Lower lobe of right lung (tissue), 2 donors: ENCODE measurements around the gene GGTLC2. TPM values are rescaled to one million over a fixed set of nuclear protein-coding genes. Genes with fewer than 3 reads are reported as not detected.
A peak's percentile ranks its signal among the peaks of the same experiment; 100 is the strongest.
"Not testable (repeated sequence)": the region's sequence is repeated elsewhere in the genome, so short reads cannot be mapped to it uniquely, and the experiment has no call there.

Experiments used
- ATAC-seq, 2 donors: fragments of 200-7000 bp; cut with Tn5 transposase; one replicate each; pipeline ENCODE4 v1.9.1; 2020 to 2022; ENCODE audit warnings: mild to moderate bottlenecking in 2 of 2, moderate library complexity in 2 of 2
- DNase-seq: peaks from one replicate; pipeline ENCODE4 v3.0.0-alpha.2; 2020
- H3K27ac ChIP-seq: fragments of 200-600 bp; one replicate; pipeline ENCODE4 v1.8.0; 2022
- H3K27me3 ChIP-seq: fragments of 200-600 bp; one replicate; pipeline ENCODE4 v1.8.0; 2022; ENCODE audit warnings: low read depth
- H3K36me3 ChIP-seq: fragments of 200-600 bp; one replicate; pipeline ENCODE4 v1.8.0; 2022; ENCODE audit warnings: mild to moderate bottlenecking
- H3K4me1 ChIP-seq: fragments of 200-600 bp; one replicate; pipeline ENCODE4 v1.8.0; 2022
- H3K4me3 ChIP-seq: fragments of 200-600 bp; one replicate; pipeline ENCODE4 v1.8.0; 2022; ENCODE audit warnings: mild to moderate bottlenecking
- H3K9me3 ChIP-seq: fragments of 200-600 bp; one replicate; pipeline ENCODE4 v1.8.0; 2022
- intact Hi-C: fragments of 100-400 bp; cut with DNase I; formaldehyde crosslinking; loops from one replicate; pipeline ENCODE4 v1.11.0; 2022
- total RNA-seq: library from RNA; stranded (reverse); fragmentation: NEBNext Ultra II Directional; extraction: Animal tissue kit (Norgen Biotek cat#: 25700); gene quantifications from one replicate; pipeline ENCODE4 v1.2.1, GENCODE V29; 2021
- TF ChIP-seq, protein P1 (sequence below): fragments of 200-600 bp; IDR thresholded peaks from one replicate; pipeline ENCODE4 v1.8.0; 2022; ENCODE audit warnings: antibody characterized with exemption, mild to moderate bottlenecking
- donor health status: DM: no; HTN: yes; CAD: no; lungs with severe emphysema.

GGTLC2 gene
- total RNA-seq, 1 donor from 2014 or later, result 2.7 TPM

DNA sequence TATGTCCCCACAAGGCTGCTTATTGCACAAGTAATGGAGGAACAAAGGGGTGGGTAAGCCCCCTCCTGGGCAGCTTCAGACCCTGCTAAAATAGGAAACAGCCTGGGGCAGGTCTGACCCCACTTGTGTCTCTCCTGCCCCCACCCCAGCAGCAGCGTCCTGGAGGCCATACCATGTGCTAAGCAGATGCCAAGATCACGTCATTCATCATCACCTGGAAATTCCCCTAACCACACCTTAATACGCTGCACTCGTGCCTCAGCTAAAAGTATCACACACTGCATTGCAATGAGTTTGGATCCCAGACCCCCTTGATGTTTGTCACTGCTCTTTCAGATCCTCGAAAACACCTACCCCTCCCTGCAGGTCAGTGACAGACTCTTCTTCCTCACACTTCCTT is 27.8 kb upstream of the GGTLC2 start:
- Histone ChIP-seq H3K36me3 (no peaks in the 10 kb centered on the region), H3K4me1 (no peaks in the 10 kb centered on the region), H3K27me3 (peaks cover 4% of the 10 kb centered on the region), H3K27ac (no peak overlapping the region), H3K4me3 (no peak overlapping the region), H3K9me3 (no peaks in the 10 kb centered on the region)
- no peak for ATAC-seq
- intact Hi-C loops, result no loop called here
- TF ChIP-seq, protein P1, sequence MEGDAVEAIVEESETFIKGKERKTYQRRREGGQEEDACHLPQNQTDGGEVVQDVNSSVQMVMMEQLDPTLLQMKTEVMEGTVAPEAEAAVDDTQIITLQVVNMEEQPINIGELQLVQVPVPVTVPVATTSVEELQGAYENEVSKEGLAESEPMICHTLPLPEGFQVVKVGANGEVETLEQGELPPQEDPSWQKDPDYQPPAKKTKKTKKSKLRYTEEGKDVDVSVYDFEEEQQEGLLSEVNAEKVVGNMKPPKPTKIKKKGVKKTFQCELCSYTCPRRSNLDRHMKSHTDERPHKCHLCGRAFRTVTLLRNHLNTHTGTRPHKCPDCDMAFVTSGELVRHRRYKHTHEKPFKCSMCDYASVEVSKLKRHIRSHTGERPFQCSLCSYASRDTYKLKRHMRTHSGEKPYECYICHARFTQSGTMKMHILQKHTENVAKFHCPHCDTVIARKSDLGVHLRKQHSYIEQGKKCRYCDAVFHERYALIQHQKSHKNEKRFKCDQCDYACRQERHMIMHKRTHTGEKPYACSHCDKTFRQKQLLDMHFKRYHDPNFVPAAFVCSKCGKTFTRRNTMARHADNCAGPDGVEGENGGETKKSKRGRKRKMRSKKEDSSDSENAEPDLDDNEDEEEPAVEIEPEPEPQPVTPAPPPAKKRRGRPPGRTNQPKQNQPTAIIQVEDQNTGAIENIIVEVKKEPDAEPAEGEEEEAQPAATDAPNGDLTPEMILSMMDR, result no peak
- DNase-seq, result no peak

DNA sequence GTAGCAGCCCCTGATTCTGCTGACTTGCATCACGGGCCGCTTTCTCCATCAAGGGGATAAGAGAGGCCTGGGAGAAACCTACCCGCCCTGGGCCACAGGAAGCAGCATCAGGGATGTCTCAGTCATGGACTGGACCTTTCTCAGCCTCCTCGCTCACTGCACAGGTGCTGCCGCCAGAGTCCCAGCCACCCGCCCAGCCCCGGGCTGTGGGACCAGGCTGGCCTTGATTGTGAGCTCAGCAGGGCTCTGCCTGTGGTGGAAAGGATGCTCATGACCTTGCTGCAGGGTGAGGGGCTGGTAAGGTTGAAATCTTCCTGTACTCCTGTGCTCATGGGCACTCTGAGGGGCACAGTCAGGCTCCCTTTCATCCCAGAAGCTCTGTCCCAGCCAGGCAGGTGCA is 26.0 kb upstream of the GGTLC2 start:
- ATAC-seq, result no peak
- Histone ChIP-seq H3K27ac (no peak overlapping the region), H3K4me3 (no peak overlapping the region), H3K9me3 (no peaks in the 10 kb centered on the region), H3K36me3 (no peaks in the 10 kb centered on the region), H3K27me3 (peaks cover 4% of the 10 kb centered on the region), H3K4me1 (no peaks in the 10 kb centered on the region)
- DNase-seq, result no peak
- TF ChIP-seq, protein P1, result no peak
- intact Hi-C loops, result no loop called here

GRCh38 chr22:22618923-22619322 is 25.5 kb upstream of the GGTLC2 start:
- Histone ChIP-seq H3K36me3 (no peaks in the 10 kb centered on the region), H3K9me3 (no peaks in the 10 kb centered on the region), H3K27ac (no peak overlapping the region), H3K4me3 (no peak overlapping the region), H3K4me1 (no peaks in the 10 kb centered on the region), H3K27me3 (peaks cover 4% of the 10 kb centered on the region)
- ATAC-seq (no peak), DNase-seq (no peak)
- intact Hi-C loops, result no loop called here
- TF ChIP-seq, protein P1, result no peak

- DNase-seq (no peak), ATAC-seq (no peak)
- no peaks in the 10 kb centered on the region for H3K4me1 ChIP-seq
- peaks cover 4% of the 10 kb centered on the region for H3K27me3 ChIP-seq
- H3K27ac ChIP-seq, result no peak overlapping the region
- H3K36me3 ChIP-seq, result no peaks in the 10 kb centered on the region
- TF ChIP-seq, protein P1, result no peak
- intact Hi-C loops, result no loop called here
- H3K4me3 ChIP-seq, result no peak overlapping the region
- H3K9me3 ChIP-seq, result no peaks in the 10 kb centered on the region
These were observed 24.5 kb upstream of the GGTLC2 start for GRCh38 chr22:22619765-22620414.

DNA sequence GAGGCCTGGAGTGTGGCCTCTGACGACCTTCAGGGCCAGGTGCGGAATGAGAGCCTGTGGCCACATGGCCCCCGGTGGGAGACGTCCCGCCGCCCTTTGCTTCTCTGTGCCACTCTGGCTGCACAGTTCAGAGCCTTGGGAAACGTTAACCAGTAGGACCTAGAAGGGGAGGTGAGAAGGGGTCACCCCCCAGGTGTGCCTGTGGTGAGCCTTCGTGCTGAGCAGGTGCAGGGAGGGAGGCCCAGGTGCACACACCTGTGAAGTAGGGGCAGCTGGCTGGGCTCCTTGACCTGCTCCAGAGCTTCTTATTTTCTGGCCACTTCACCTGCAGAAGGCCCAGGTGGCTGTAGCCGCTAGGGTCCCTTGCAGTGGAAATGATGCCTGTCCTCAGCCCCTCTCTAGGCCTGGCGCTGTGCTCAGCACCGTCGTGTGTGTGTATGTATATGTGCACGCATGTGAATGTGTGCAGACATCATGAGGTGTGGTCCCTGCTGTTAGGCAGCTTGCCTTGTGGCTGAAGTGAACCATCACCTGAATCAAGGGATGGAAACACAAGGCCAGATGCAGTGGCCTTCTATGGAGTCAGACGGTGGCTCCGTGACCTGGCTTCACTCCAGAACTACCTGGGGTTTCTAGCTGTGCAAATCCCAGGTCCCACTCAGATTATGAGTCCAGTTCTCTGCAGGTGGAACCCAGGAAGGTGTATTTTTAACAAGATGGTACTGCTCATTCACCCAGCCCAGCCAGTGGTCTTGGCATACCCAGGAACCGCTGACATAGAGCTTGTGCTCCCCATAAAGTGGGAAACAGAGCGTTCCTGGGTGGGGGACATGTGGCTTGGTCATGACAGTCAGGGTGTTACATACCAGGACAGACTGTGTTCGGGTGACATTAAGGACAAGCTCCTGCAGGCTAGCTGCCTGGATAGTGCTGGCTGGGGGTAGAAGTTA is 15.6 kb upstream of the GGTLC2 start:
- peak in 1 of 2 donors; percentile 17 for ATAC-seq
- DNase-seq, intact Hi-C loops, H3K36me3 ChIP-seq, H3K27me3 ChIP-seq, H3K4me1 ChIP-seq, H3K4me3 ChIP-seq, H3K27ac ChIP-seq, H3K9me3 ChIP-seq: not testable (repeated sequence)

- intact Hi-C loops, DNase-seq, H3K36me3 ChIP-seq, H3K4me3 ChIP-seq, H3K27me3 ChIP-seq, H3K9me3 ChIP-seq, ATAC-seq, H3K4me1 ChIP-seq, H3K27ac ChIP-seq: not testable (repeated sequence)
These were observed 13.2 kb upstream of the GGTLC2 start for GRCh38 chr22:22631223-22631652.

DNA sequence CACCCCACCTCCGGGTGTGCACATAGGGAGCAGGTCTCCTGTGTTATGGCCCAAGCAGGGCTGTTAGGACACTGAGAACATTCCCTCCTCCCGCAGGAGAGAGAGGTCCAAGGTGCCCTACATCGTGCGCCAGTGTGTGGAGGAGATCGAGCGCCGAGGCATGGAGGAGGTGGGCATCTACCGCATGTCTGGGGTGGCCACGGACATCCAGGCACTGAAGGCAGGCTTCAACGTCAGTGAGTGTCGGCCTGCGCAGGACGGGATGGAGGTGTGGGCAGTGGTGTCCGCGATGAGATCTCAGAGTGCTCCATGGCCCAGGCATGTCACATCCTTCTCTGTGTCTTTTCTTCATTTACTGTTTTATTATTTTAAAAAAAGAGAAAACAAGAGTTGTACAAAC is 12.2 kb upstream of the GGTLC2 start:
- H3K4me3 ChIP-seq, H3K27ac ChIP-seq, H3K27me3 ChIP-seq, H3K9me3 ChIP-seq, ATAC-seq, H3K4me1 ChIP-seq, intact Hi-C loops, DNase-seq, H3K36me3 ChIP-seq: not testable (repeated sequence)

DNA sequence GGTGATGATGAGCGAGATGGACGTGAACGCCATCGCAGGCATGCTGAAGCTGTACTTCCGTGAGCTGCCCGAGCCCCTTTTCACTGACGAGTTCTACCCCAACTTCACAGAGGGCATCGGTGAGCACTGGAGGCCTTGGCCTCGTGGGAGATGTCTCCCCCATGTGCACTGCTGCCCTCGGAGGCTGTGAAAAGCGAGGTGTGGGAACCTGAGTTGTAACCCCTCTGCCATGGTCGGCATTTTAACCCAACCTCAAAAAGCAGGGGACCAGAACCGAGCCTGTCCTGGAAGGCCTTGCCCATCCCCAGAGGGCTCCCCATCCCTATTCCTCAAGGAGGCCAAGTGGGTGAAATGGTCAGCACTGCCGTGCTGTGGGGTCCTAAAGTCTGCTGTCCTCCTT is 10.9 kb upstream of the GGTLC2 start:
- H3K36me3 ChIP-seq, H3K4me1 ChIP-seq, intact Hi-C loops, H3K27me3 ChIP-seq, DNase-seq, H3K4me3 ChIP-seq, H3K27ac ChIP-seq, ATAC-seq, H3K9me3 ChIP-seq: not testable (repeated sequence)
